Naive thymus-derived CD4-positive, alpha-beta T cell (primary cell): ENCODE measurements around the gene PPIL6. TPM values are rescaled to one million over a fixed set of nuclear protein-coding genes. Genes with fewer than 3 reads are reported as not detected.
A peak's percentile ranks its signal among the peaks of the same experiment; 100 is the strongest.

Source experiments
- ATAC-seq: fragments of 150-1000 bp; cut with Tn5 transposase; 2 replicates; pipeline ENCODE4 v1.10.0; 2021; ENCODE audit warnings: mild to moderate bottlenecking, moderate library complexity
- CTCF ChIA-PET: fragments of 350-600 bp; sonication (Branson Sonifier 250); formaldehyde crosslinking; loops from one replicate; lab custom pipeline; 2021; ENCODE audit warnings: antibody characterized with exemption; lab: Charles Lee
- POLR2A ChIA-PET: fragments of 350-600 bp; sonication (Branson Sonifier 250); formaldehyde crosslinking; loops from one replicate; lab custom pipeline; 2021; ENCODE audit warnings: antibody characterized with exemption, inconsistent platforms; lab: Charles Lee
- DNase-seq, 9 donors: peaks; one replicate each; pipeline versions ENCODE4 v3.0.0 to v3.0.0-alpha.2; 2020 to 2022; ENCODE audit warnings: mixed read lengths in 1 of 9
- H3K27ac ChIP-seq: one replicate; pipeline ENCODE4 v1.7.0; 2013; ENCODE audit warnings: mild to moderate bottlenecking, low read depth, low read length, moderate library complexity
- H3K27me3 ChIP-seq, 2 donors: one replicate each; pipeline ENCODE4 v1.7.0; 2013; ENCODE audit warnings: low read length in 2 of 2, mild to moderate bottlenecking in 2 of 2, moderate library complexity in 2 of 2; ENCODE audit not compliant: control insufficient read depth in 2 of 2, insufficient read depth in 2 of 2
- H3K36me3 ChIP-seq, 3 experiments: 1 replicate in 2 of 3; 2 replicates in 1 of 3; pipeline ENCODE4 v1.7.0; 2013; ENCODE audit warnings: low read length in 3 of 3, mild to moderate bottlenecking in 3 of 3, moderate library complexity in 1 of 3; ENCODE audit not compliant: insufficient read depth in 3 of 3, control insufficient read depth in 2 of 3
- H3K4me1 ChIP-seq, 2 donors: one replicate each; pipeline ENCODE4 v1.7.0; 2013; ENCODE audit warnings: low read length in 2 of 2, mild to moderate bottlenecking in 2 of 2, moderate library complexity in 1 of 2; ENCODE audit not compliant: control insufficient read depth in 2 of 2, insufficient read depth in 2 of 2
- H3K4me3 ChIP-seq: 2 replicates; pipeline ENCODE4 v1.7.0; 2013; ENCODE audit warnings: mild to moderate bottlenecking, low read length
- H3K9me3 ChIP-seq, 3 experiments: 1 replicate in 2 of 3; 2 replicates in 1 of 3; pipeline ENCODE4 v1.7.0; 2013; ENCODE audit warnings: low read length in 3 of 3; ENCODE audit not compliant: control insufficient read depth in 2 of 3
- H3K27ac Mint-ChIP-seq, 9 donors: one replicate each; pipeline ENCODE4 v1.8.0; 2020 to 2022; ENCODE audit warnings: mixed read lengths in 9 of 9, mild to moderate bottlenecking in 8 of 9, moderate library complexity in 5 of 9, inconsistent platforms in 2 of 9
- H3K27me3 Mint-ChIP-seq, 5 donors: one replicate each; pipeline ENCODE4 v1.8.0; 2021 to 2022; ENCODE audit warnings: mixed read lengths in 5 of 5, mild to moderate bottlenecking in 1 of 5
- H3K36me3 Mint-ChIP-seq, 5 donors: one replicate each; pipeline ENCODE4 v1.8.0; 2020 to 2022; ENCODE audit warnings: mixed read lengths in 5 of 5, mild to moderate bottlenecking in 3 of 5, inconsistent platforms in 1 of 5
- H3K4me1 Mint-ChIP-seq, 7 donors: one replicate each; pipeline ENCODE4 v1.8.0; 2020 to 2022; ENCODE audit warnings: mixed read lengths in 7 of 7, mild to moderate bottlenecking in 3 of 7, inconsistent platforms in 1 of 7
- H3K4me3 Mint-ChIP-seq, 10 donors: one replicate each; pipeline ENCODE4 v1.8.0; 2020 to 2022; ENCODE audit warnings: mild to moderate bottlenecking in 10 of 10, mixed read lengths in 10 of 10, moderate library complexity in 6 of 10, inconsistent platforms in 2 of 10
- H3K9me3 Mint-ChIP-seq, 11 donors: one replicate each; pipeline ENCODE4 v1.8.0; 2020 to 2022; ENCODE audit warnings: mixed read lengths in 11 of 11, mild to moderate bottlenecking in 4 of 11, inconsistent platforms in 1 of 11, moderate library complexity in 1 of 11
- intact Hi-C, 2 donors: fragments of 100-400 bp; cut with micrococcal nuclease; formaldehyde crosslinking; loops; one replicate each; pipeline ENCODE4 v1.15.1; 2023
- polyA plus RNA-seq, 2 donors: library from polyadenylated mRNA; unstranded; fragments of 300-500 nt; fragmentation: Illumina TruSeq; gene quantifications; one replicate each; pipeline ENCODE4 v1.2.3, GENCODE V29; 2021
- total RNA-seq, 6 experiments: library from RNA in 5 of 6; stranded (reverse) in 5 of 6; gene quantifications; 1 replicate in 5 of 6; 2 replicates in 1 of 6; pipeline ENCODE4 v1.2.3 and lab custom pipeline; 2021 to 2026

The PPIL6 gene
- total and polyA plus RNA-seq, 7 experiments from 2014 or later = 0.13 to 1.9 (median 0.51) TPM; not detected in 1

GRCh38 chr6:109453594-109454495 lies 13.4 kb upstream of the PPIL6 start:
- no peak for DNase-seq
- CTCF ChIA-PET = interaction anchor here (0.7 to 1.5 kb wide), 4 partner anchors 10 to 285 kb away, joined by 3 to 4 read pairs (median 4); partner anchors contain the start of genes PPIL6 and SMPD2
- H3K36me3 ChIP-seq = peaks cover 0 to 22% (median 10%) of the 10 kb centered on the region in 3 experiments
- peaks cover 36 to 77% (median 65%) of the 10 kb centered on the region in 7 donors for H3K4me1 Mint-ChIP-seq
- H3K4me1 ChIP-seq = peaks cover 55% of the 10 kb centered on the region in 2 donors
- H3K27ac Mint-ChIP-seq = peak overlapping the region; percentile 83 to 99 (median 96)
- H3K27me3 ChIP-seq = no peaks in the 10 kb centered on the region
- H3K4me3 ChIP-seq = peak overlapping the region; percentile 81
- H3K4me3 Mint-ChIP-seq = peak overlapping the region; percentile 85 to 99 (median 97)
- H3K9me3 Mint-ChIP-seq = no peaks in the 10 kb centered on the region
- intact Hi-C loops = loop anchor here (1.0 to 10.0 kb wide), 6 partner anchors 13 to 1629 kb away; partner anchors contain the start of genes AFG1L (in 1 of the 2), AK9 (in 1 of the 2), CDK19 (in 1 of the 2) and CEP57L1 (in 1 of the 2)
- H3K9me3 ChIP-seq = no peaks in the 10 kb centered on the region
- no peak for ATAC-seq
- H3K36me3 Mint-ChIP-seq = peaks cover 0 to 24% (median 0%) of the 10 kb centered on the region in 5 donors
- H3K27ac ChIP-seq = peak overlapping the region; percentile 94
- POLR2A ChIA-PET = interaction anchor here (0.6 to 7.1 kb wide), 7 partner anchors 9 to 71 kb away, joined by 3 to 58 read pairs (median 4); partner anchors contain the start of genes CD164, PPIL6, SMPD2 and ZBTB24
- no peaks in the 10 kb centered on the region for H3K27me3 Mint-ChIP-seq

GRCh38 chr6:109453156-109453555 lies 12.7 kb upstream of the PPIL6 start:
- Mint-ChIP-seq H3K36me3 (peaks cover 0 to 25% (median 0%) of the 10 kb centered on the region in 5 donors), H3K4me3 (peak overlapping the region in 5 of 10 donors; percentile 12 to 99 (median 38)), H3K27me3 (no peaks in the 10 kb centered on the region), H3K27ac (peak overlapping the region in 7 of 9 donors; percentile 25 to 98 (median 75)), H3K9me3 (no peaks in the 10 kb centered on the region), H3K4me1 (peaks cover 36 to 78% (median 66%) of the 10 kb centered on the region in 7 donors)
- peaks cover 0 to 28% (median 10%) of the 10 kb centered on the region in 3 experiments for H3K36me3 ChIP-seq
- no peak for DNase-seq
- H3K9me3 ChIP-seq = no peaks in the 10 kb centered on the region
- ChIA-PET CTCF (interaction anchor here (0.8 kb wide), 1 partner anchor 12 kb away, joined by 4 read pairs; the partner anchor contains the start of genes PPIL6 and SMPD2), POLR2A (interaction anchor here (0.6 to 7.1 kb wide), 5 partner anchors 12 to 70 kb away, joined by 3 to 58 read pairs (median 40); partner anchors contain the start of genes CD164, PPIL6, SMPD2 and ZBTB24)
- ATAC-seq = no peak
- H3K4me1 ChIP-seq = peaks cover 48% of the 10 kb centered on the region in 2 donors
- peak overlapping the region; percentile 94 for H3K27ac ChIP-seq
- no peak overlapping the region for H3K4me3 ChIP-seq
- no peaks in the 10 kb centered on the region for H3K27me3 ChIP-seq
- intact Hi-C loops = loop anchor here (5.0 to 10.0 kb wide), 3 partner anchors 1156 to 1628 kb away; partner anchors contain the start of genes AFG1L (in 1 of the 2), CDK19 (in 1 of the 2) and SCML4 (in 1 of the 2)

- Histone ChIP-seq H3K36me3 (peaks cover 0 to 36% (median 10%) of the 10 kb centered on the region in 3 experiments), H3K9me3 (no peaks in the 10 kb centered on the region), H3K4me3 (no peak overlapping the region), H3K27ac (no peak overlapping the region), H3K4me1 (peaks cover 40 to 42% of the 10 kb centered on the region in 2 donors), H3K27me3 (no peaks in the 10 kb centered on the region)
- Mint-ChIP-seq H3K9me3 (no peaks in the 10 kb centered on the region), H3K4me1 (peaks cover 35 to 68% (median 58%) of the 10 kb centered on the region in 7 donors), H3K27ac (peak overlapping the region; percentile 34 to 98 (median 76)), H3K27me3 (no peaks in the 10 kb centered on the region), H3K4me3 (peak overlapping the region in 3 of 10 donors; percentile 14 to 53 (median 45)), H3K36me3 (peaks cover 0 to 25% (median 0%) of the 10 kb centered on the region in 5 donors)
- ChIA-PET CTCF (interaction anchor here (0.9 kb wide), 1 partner anchor 8 kb away, joined by 3 read pairs; no protein-coding TSS in a partner anchor), POLR2A (interaction anchor here (3.4 to 5.6 kb wide), 2 partner anchors 11 to 69 kb away, joined by 40 to 48 read pairs; partner anchors contain the start of genes CD164, PPIL6 and SMPD2)
- DNase-seq (no peak), ATAC-seq (no peak)
- intact Hi-C loops = loop anchor here (5.0 to 10.0 kb wide), 3 partner anchors 1155 to 1627 kb away; partner anchors contain the start of genes AFG1L (in 1 of the 2), CDK19 (in 1 of the 2) and SCML4 (in 1 of the 2)
Measured at GRCh38 chr6:109452181-109452580, 11.8 kb upstream of the PPIL6 start.

GRCh38 chr6:109451376-109451775 lies 10.9 kb upstream of the PPIL6 start:
- H3K36me3 ChIP-seq = peaks cover 0 to 44% (median 10%) of the 10 kb centered on the region in 3 experiments
- DNase-seq (no peak), ATAC-seq (no peak)
- H3K27ac ChIP-seq = no peak overlapping the region
- CTCF ChIA-PET = no interaction called here
- intact Hi-C loops = loop anchor here (5.0 to 10.0 kb wide), 3 partner anchors 1154 to 1627 kb away; partner anchors contain the start of genes AFG1L (in 1 of the 2), CDK19 (in 1 of the 2) and SCML4 (in 1 of the 2)
- H3K9me3 Mint-ChIP-seq = no peaks in the 10 kb centered on the region
- H3K9me3 ChIP-seq = no peaks in the 10 kb centered on the region
- peak overlapping the region in 7 of 9 donors; percentile 20 to 85 (median 64) for H3K27ac Mint-ChIP-seq
- peaks cover 36 to 37% of the 10 kb centered on the region in 2 donors for H3K4me1 ChIP-seq
- H3K4me1 Mint-ChIP-seq = peaks cover 29 to 63% (median 54%) of the 10 kb centered on the region in 7 donors
- no peak overlapping the region for H3K4me3 Mint-ChIP-seq
- no peak overlapping the region for H3K4me3 ChIP-seq
- peaks cover 0 to 28% (median 0%) of the 10 kb centered on the region in 5 donors for H3K36me3 Mint-ChIP-seq
- POLR2A ChIA-PET = interaction anchor here (2.7 to 5.6 kb wide), 3 partner anchors 10 to 69 kb away, joined by 13 to 48 read pairs (median 40); partner anchors contain the start of genes CD164, PPIL6 and SMPD2
- no peaks in the 10 kb centered on the region for H3K27me3 Mint-ChIP-seq
- no peaks in the 10 kb centered on the region for H3K27me3 ChIP-seq

- no peak for ATAC-seq
- Histone ChIP-seq H3K4me3 (no peak overlapping the region), H3K9me3 (no peaks in the 10 kb centered on the region), H3K27ac (peak overlapping the region; percentile 44), H3K4me1 (peaks cover 30 to 31% of the 10 kb centered on the region in 2 donors), H3K27me3 (no peaks in the 10 kb centered on the region), H3K36me3 (peaks cover 0 to 50% (median 10%) of the 10 kb centered on the region in 3 experiments)
- H3K36me3 Mint-ChIP-seq = peaks cover 0 to 30% (median 0%) of the 10 kb centered on the region in 5 donors
- H3K4me3 Mint-ChIP-seq = peak overlapping the region in 4 of 10 donors; percentile 34 to 78 (median 46)
- intact Hi-C loops = loop anchor here (1.0 to 10.0 kb wide), 4 partner anchors 10 to 1626 kb away; partner anchors contain the start of genes AFG1L (in 1 of the 2), CDK19 (in 1 of the 2) and SCML4 (in 1 of the 2)
- no peaks in the 10 kb centered on the region for H3K27me3 Mint-ChIP-seq
- no peak for DNase-seq
- H3K4me1 Mint-ChIP-seq = peaks cover 29 to 65% (median 55%) of the 10 kb centered on the region in 7 donors
- ChIA-PET CTCF (interaction anchor here (1.0 kb wide), 1 partner anchor 66 kb away, joined by 3 read pairs; no protein-coding TSS in a partner anchor), POLR2A (interaction anchor here (1.2 to 5.6 kb wide), 3 partner anchors 10 to 68 kb away, joined by 4 to 40 read pairs (median 13); partner anchors contain the start of genes CD164, PPIL6, SMPD2 and ZBTB24)
- peak overlapping the region in 7 of 9 donors; percentile 5 to 91 (median 52) for H3K27ac Mint-ChIP-seq
- no peaks in the 10 kb centered on the region for H3K9me3 Mint-ChIP-seq
Measured at GRCh38 chr6:109450801-109451200, 10.4 kb upstream of the PPIL6 start.
